GM12872 (cell line): ENCODE data around the gene ZNF414.

ENCODE experiments used
- TF ChIP-seq, protein P1 (sequence below): IDR thresholded peaks from 3 replicates; pipeline ENCODE4 v1.5.1; 2011; ENCODE audit warnings: low read depth, mild to moderate bottlenecking, low read length, moderate library complexity; ENCODE audit not compliant: insufficient read depth

The ZNF414 gene, protein sequence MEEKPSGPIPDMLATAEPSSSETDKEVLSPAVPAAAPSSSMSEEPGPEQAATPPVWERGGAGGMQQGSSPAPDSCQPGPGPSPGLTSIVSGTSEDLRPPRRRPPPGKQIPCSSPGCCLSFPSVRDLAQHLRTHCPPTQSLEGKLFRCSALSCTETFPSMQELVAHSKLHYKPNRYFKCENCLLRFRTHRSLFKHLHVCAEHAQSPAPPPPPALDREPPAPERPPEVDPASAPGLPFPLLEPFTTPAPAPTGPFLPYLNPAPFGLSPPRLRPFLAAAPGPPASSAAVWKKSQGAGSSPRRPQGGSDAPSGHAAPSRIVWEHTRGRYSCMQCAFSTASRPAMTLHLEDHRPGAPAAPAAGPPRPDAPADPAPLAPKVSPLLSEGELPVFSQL

DNA sequence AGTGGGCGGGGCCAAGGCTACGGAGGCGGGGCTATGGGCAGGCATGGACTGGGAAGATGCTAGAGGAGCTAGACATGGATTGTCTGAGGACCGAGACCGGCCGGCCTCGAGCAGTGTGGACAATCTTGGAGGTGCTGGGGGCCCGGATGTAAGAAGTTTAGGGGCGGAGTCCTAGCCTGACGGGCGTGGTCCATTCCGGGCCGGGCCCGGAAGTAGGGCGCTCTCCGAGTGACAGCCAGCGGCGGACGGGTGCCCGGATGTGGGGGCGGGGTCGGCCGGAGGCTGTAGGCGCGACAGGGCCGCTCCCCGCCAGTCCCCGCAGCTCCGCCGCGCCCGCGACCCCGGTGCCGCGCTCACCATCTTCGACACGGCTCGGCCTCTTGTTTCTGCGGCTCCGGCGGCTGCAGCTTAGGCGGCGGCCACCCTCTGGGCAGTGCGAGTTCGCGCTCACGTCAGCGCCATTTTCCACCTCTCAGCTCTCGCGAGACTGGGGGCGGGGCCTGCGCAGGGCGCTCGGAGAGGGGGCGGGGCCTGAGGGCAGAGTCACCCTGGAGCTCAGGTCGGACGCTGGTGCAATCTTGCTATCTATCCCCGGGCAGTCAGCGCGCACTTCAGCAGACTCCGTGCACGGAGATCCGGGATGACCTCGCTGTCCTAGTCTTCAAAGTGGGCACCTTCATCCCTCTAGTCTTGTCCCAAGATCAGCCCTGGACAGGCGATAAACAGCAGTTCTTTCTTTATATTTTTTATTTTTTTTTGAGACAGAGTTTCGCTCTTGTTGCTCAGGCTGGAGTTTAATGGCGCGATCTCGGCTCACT lies at the start of gene ZNF414:
Gene ZNF414, minus strand, starts transcription at position 481 of the 818 bp plus-strand sequence. Its CDS starts 121 bp downstream, at position 360.
- TF ChIP-seq, protein P1, sequence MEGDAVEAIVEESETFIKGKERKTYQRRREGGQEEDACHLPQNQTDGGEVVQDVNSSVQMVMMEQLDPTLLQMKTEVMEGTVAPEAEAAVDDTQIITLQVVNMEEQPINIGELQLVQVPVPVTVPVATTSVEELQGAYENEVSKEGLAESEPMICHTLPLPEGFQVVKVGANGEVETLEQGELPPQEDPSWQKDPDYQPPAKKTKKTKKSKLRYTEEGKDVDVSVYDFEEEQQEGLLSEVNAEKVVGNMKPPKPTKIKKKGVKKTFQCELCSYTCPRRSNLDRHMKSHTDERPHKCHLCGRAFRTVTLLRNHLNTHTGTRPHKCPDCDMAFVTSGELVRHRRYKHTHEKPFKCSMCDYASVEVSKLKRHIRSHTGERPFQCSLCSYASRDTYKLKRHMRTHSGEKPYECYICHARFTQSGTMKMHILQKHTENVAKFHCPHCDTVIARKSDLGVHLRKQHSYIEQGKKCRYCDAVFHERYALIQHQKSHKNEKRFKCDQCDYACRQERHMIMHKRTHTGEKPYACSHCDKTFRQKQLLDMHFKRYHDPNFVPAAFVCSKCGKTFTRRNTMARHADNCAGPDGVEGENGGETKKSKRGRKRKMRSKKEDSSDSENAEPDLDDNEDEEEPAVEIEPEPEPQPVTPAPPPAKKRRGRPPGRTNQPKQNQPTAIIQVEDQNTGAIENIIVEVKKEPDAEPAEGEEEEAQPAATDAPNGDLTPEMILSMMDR = no peak

DNA sequence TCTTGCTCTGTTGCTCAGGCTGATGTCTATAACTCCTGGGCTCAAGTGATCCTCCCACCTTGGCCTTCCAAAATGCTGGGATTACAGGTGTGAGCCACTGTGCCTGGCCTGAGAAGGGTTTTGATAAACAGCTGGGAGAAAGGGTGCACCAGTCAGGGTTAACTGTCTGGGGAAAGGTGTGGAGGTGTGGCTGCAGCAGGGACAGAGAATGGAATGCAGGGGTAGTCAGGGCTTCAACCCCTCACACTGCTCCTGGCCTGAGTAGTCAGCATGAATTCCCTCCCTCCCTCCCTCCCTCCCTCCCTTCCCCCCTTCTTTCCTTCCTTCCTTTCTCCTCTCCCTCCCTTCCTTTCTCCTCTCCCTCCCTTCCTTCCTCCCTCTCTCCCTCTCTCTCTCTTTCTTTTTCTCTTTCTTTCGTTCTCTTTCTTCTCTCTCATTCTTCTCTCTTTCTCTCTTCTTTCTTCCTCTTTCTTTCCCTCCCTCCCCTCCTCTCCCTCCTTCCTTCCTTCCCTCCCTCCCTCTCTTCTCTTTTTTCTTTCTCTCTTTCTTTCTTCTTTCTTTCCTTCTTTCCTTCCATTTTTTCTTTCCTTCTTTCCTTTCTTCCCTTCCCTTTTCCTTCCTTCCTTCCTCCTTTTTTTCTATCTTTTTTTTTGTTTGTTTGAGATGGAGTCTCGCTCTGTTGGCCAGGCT lies 47.3 kb upstream of the ZNF414 start:
- TF ChIP-seq, protein P1 = no peak

DNA sequence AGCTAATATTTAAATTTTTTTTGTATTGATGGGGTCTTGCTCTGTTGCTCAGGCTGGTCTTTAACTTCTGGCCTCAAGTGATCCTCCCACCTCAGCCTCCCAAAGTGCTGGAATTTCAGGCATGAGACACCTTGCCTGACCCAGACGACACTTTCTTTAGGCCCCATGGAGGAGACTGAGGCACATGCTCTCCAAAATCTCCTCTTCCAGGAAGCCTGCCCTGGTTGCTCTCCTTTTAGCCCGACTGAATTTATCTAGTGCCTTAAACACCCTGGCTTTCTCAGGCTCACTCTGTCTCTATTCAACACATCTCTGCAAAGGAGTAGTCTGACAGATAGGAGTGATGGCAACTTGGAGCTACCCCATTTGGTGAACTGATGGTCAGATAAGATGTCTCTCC lies 44.4 kb upstream of the ZNF414 start:
- TF ChIP-seq, protein P1 = no peak

DNA sequence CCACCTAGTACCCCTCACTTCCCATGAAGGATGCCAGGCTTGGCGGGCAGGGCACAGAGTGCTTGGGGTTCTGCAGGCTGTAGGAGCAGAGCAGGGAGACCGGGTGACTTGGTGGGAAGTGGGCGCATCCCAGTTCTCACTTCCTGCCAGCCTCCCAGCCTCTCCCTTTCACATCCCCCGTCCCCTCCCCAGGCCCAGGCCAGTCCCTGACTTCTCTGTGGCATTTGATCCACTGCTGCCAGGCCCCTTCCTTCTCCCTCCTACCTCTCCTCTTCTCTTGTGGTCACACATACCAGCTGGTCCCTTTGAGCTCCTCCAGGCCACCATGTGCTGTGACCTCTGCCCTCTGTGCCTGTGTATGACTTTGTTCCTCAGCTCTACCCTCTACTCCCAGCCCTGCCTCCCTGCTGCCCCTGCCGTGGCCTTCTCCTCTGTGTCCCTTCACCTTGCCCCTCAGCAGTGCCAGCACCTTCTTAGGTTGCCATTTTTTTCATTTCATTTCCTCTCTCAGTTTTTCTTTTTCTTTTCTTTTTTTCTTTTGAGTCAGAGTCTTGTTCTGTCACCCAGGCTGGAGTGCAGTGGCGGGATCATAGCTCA lies 43.8 kb upstream of the ZNF414 start:
- TF ChIP-seq, protein P1 = no peak

DNA sequence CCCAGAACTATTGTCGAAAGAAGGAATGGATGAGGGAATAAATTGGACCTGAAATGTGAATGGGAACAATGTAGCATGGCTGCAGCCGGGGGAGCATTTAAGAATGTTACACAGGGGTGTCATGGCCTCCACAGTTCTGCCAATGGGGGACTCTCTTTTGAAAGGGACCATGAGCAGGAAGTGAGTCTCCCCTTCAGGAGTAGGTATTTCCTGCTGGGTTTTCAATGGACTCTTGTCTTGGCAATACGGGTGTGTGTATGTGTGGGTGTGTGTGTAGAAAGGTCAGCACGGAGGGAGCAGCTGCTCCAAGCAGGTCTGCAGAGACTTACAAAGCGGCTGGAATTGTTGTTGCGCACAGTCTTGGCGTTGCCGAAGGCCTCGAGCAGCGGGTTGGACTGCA lies 38.8 kb upstream of the ZNF414 start:
- TF ChIP-seq, protein P1 = no peak

DNA sequence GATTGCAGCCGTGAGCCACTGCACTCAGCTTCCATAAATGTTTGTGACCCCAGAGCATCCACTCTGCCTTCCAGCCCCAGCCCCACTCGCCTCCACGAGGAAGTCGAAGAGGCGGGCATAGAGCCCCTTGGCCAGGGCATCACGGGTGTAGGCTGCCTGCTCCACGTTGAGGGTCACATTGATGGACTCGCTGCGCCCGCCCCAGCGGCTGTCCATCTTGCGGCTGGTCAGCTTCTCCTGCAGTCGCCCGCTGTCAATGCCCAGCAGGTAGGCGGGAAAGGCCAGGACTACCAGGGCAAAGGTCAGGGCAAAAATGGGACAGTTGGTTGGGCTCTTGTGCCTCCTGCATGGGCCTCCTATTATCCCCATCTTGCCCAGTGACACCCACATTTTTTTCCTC lies 36.1 kb upstream of the ZNF414 start:
- TF ChIP-seq, protein P1 = no peak

DNA sequence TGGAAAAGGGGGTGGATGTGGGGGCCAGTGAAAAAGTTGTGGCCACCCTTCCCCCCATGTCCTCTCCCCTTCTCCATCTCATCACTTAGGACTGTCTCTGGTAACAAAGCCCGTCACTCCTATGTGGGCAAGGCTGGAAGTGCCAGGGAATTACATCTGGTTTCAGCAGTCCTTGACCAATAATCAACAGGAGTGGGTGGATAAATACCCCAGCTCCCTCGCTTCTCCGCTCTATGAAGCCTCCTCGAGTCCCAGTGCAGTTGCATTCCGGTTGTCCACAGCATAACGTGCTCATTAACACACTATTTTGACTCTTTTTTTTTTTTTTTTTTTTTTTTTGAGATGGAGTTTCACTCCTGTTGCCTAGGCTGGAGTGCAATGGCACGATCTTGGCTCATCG lies 31.8 kb upstream of the ZNF414 start:
- TF ChIP-seq, protein P1 = no peak
